NCI-H2107 (cell line): ENCODE data around the gene HS6ST2.

ENCODE experiments used
- DNase-seq: peaks from one replicate; lab custom pipeline; 2025; lab: John Stamatoyannopoulos, UW

HS6ST2 gene

DNA sequence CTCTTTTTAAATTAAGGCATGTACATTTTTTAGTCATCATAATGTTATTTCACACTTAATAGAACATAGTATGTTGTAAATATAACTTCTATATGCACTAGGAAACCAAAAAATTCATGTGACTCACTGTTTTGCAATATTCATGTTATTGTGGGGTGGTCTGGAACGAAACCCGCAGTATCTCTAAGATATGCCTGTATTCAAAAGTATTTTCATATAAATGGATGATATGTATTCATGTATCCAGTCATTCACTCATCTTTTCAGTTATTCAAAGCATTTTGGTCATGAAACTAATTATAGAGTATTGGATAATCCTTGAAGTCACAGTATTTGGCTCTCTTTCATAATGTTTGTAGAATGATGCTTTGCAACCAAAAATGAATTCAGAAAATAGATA lies 168.1 kb downstream of the HS6ST2 start:
- DNase-seq = no peak

DNA sequence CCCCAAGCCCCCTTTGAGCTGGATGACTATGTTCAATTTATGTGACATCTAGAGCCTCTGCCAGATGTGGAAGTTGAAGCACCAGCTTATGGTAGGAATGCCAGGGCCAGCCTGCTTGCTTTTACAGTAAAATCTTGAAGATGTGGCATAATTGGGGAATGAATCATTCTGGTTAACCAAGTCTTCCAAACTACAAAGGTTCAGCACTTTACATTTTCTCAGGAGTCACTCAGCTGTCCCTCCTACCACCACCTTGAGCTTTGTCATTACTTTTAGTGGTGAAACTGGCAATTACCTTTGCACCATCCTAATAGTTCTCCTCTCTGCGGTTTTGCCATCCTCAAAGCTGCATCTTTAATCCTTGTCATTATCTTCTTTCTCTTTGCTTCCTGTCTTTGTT lies 172.2 kb downstream of the HS6ST2 start:
- DNase-seq = no peak

DNA sequence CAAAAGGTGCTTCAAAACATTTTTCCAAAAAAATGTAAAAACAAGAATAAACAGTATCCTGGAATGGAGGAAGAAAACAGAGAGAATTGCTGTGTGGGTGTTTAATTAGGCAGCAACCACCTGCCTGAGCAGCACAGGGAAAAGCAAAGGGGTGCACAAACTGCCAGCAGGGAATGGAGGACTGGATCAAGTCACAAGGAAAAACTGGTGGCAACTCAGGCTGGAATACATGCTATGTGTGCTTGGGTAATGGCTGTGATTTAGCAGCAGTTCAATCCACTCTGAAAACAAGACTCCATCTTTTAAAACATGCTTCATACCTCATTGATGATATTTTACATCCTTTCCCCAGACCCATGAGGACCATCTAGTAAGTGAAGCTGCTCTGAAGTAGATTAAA lies 179.5 kb downstream of the HS6ST2 start:
- no peak for DNase-seq

DNA sequence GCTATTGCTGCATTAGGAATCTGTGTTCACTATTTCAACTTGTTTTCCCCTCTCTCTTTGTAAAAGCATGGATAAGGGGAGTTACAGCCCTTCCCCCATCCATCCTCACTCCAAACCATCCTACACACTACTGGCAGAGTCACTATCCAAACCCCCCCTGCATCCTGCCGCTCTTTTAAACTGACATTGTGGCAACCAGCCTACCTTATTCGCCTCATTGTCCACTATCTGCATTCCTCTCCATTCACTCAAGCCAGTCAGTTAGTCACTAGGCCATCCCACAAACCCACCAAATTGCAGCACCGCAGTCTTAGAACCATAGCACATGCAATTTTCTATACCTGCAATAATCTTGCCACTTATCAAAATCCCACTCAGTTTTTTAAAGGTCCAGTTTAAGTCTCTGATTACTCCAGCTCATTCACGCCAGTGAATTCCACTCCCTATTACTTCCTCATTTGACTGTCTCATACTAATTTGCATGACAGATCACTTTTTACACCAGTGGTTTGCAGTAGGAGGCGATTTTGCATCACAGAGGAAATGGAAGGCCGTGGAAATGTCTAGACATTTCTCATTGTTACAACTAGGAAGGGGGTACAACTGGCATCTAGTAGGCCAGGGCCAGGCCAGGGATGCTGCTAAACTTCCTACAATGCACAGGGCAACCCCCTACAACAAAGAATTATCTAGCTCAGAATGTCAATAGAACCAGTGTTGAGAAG lies 181.8 kb downstream of the HS6ST2 start:
- no peak for DNase-seq

DNA sequence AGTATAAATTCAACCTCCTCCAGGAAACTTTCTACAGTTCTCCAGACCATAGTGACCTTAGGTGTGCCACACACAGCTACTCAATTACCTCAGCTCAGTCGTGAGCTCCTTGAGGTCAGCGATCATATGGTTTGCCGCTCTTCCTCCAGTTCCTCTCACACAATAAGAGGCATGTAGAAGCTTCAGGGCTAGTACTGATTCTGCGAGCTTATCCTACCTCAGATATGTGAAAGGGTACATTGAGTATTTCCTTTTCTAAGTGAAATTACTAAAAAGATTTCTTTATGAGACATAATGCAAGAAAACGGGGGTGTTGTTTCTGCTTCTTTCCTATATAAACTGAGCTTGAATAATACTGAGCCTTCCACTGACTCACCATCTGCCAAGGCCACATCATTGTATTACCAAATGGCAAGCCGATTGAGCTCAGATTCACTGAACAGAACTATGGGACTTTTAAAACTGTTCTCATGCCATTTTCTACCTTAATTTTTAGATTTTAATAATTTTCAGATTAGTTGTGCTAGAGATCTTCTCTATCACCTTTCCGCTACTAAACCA lies 183.1 kb downstream of the HS6ST2 start:
- no peak for DNase-seq

DNA sequence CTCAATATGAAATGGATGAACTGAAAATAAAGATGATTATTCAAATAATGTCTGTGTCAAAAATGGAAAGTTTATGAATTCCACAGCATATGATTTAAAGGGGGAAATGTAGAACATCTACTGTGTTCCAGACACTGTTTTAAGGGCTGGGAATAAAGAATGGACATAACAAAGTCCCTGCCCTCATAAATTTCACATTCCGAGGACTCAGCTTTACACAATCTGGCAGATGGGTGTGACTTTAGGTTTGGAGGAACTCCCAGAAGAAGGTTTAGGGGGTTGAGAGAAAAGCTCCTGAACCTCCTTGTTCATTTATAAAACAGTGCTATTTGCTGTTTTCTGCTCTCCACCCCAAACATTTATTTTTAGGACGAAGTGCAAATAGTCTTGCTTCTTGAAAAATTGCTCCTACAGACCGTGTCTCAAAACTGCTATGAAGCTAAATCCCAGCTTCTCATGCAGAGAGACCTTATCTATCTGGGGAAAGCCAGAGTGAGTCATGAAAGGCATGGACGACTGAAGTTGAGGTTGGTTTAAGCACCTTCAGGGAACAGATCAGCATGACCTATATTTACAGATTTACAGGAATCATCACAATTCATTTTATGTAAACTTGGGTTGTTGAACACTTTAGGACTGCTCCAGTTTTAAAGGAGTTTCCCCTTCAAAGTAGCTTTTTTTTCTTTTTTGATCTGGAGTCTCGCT lies 184.3 kb downstream of the HS6ST2 start:
- no peak for DNase-seq

DNA sequence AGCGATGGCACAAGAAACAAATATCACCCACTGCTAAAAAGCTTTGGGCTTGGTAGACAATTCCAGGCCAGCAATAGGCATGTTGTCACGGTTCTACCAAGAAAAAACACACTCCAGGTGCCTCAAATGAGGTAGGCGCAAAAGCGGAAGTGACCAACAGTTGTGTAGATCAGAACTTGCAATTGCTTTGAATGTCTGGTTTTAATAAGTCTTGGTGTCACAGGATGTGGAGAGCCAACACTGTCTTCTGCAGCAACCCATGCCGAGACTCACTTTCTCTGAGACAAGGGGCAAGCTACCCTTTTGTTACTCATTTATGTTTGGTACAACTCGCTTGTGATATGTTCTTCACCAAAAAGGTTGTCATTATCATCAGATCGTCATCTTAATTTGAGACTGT lies 188.8 kb downstream of the HS6ST2 start:
- no peak for DNase-seq

DNA sequence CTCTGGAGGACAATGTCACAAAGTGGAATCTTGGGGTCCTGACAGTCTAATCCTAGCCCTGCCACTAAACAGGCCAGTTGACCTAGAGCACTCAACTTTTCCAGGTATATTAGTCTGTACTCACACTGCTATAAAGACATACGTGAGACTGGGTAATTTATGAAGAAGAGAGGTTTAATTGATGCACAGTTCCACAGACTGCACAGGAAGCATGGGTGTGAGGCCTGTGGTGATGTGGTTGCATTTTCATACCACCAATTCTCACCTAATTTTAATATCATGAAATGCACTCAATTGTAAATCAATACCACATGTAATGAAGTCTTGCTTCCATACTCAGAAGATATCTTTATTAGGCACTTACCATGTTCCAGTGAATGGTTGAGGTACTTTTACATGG lies 192.0 kb downstream of the HS6ST2 start:
- no peak for DNase-seq

DNA sequence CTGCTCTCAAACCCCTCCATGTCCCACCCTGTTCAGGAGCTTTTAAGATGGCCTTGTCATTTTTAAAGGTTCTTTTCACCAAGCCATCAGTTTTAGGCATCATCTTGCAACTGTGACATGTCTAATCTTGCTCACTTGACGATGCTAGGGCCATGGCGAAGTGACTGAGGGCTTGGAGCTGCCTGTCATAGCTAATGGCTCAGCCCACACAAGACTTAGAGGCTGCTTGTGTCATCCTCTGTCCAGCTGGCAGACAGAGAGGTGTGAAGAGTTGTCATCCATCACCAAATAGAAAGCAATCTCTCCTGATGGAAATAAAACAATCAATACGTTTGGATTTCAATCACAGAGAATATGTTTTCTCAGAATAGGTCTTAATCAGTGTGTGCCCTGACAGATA lies 194.9 kb downstream of the HS6ST2 start:
- no peak for DNase-seq

DNA sequence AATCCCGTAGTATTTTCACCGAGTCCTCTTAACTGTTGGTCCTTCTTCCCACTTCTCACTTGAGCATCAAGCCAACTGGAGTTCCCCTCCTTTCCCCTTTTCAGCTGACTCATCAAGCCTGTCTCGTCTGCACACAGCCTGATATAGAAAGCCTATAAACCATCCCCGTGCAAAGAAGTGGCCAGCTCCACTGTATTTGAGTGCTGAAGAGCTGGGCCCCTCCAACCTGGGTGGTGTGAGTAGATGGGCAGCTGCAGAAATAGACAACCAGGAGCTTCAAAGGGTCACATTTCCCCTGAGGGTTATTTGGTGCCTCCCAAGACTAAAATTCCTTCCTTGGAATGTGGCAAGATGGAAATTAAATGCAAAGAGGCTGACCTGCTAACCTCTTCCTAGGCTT lies 199.7 kb downstream of the HS6ST2 start:
- no peak for DNase-seq

DNA sequence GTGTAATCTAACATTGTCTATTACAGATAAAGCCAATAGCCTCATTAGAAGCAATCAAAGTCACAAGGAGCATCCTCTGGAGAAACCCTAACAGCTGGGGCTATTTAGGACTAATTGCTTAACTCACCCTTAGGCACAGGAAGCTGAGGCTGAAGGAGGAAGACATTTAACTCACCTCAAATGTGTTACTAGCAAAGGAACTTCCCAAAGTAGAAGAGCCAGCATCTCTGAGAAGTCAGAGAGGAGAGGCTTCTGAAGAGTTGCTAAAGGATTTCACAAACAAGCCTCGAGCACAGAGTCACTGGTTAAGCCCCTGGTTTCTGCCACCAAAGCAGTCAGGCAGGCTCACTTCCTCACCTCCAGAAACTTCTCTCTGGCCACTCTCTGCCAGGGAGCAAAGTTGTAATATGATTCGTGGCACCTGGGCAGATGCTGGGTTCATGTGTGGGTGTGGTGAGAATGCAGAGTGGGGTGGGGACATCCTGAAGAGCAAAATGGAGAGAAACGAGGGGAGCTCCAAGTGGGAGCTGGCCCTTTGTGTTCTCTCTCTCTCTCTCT lies 201.3 kb downstream of the HS6ST2 start:
- DNase-seq = no peak

DNA sequence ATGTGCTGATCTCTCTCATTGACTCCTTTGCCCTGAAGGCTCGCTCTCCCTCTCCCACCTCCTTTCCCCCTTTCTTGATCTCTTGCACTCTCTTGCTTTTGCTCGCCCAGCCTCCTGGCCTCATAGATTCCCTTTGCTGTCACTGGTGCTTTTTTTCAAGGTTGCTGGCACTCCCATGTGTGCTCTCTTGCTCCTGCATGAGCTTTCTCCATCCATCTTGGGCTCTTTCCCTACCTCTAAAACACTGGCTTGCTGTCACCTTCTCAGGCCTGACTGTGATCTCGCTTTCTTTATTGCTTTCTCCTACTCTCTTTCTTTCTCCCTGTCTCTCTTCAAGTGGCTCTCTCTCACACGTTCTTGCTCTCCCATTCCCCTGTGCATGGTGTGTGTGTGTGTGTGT lies 202.0 kb downstream of the HS6ST2 start:
- DNase-seq = no peak

DNA sequence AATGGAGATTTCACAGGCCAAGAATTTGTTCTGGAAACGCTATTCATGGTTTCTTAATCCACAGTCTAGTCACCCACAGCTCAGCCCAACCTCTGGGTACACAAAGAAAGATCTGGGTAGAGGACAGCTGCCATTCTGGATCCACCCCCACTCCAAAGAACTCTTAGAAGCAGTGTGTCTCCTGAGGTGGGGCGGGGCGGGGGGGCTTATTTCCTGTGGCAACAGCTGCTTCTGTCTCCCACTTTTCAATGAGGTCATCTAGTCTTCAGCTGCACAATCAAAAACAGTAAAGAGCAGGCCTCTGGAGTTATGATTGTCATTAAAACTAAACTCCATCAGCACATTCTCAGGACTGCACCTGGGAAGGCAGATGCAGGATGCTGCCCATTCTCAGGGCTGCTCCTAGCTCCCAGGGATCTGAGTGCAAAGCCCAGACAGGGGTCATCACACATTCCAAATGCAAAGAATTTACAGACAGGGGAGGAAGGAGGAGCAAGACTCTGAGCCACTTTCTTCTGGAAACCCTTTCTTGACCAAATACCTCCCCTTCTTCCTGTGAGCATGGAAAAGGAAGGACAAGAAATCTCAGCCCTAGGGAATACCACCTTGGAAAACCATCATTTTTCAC lies 207.3 kb downstream of the HS6ST2 start:
- no peak for DNase-seq

DNA sequence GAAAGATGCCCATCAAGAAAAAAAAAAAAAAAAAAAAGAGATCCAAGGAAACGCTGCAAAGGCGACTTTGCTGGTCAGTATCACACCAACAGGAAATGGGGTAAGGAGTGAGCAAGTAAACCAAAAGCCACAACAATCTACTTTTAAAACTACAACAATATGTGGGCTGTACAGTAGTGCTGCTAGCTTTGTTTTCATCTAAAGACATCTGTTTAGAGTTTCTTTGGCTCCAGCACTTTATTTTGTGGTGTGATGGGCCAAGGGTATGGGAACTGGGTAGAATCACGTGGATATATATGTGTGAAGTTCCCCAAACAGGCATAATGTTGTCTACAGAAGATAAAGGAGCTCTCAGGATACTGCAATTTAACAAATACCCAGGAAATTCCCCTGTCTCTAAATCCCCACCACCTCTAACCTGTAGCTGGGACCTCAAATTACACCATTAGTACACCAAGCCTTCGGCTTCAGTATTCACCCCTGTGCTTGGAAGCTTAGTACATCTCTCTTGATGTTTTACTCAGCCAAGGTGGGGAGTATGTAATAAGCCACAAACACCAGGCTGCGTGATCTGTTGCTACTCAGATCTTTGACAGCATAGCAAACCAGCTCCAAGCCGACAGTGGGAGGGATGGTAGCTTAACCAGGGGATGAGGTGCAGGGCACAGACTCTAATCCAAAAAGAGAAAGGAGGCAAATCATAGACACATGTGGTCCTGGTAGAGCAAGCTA lies 207.9 kb downstream of the HS6ST2 start:
- no peak for DNase-seq

DNA sequence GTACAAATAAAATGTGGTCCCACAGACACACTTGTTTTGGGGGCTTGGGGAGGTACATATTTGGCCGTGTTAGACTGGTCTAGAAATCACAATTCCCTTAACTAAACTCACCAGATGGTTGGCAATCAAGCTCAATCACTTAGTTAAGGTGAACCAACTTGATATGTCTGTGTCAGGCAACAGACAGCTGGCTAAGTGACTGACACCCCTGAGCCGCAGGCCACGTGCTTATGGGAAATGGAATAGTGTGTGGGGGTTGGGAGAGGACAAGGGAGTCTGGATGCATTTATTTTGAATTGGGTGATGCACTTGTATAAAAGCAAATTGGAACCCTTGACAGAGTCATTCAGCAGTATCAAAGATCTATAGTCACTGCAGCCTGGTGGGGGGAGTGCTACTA lies 209.0 kb downstream of the HS6ST2 start:
- no peak for DNase-seq

DNA sequence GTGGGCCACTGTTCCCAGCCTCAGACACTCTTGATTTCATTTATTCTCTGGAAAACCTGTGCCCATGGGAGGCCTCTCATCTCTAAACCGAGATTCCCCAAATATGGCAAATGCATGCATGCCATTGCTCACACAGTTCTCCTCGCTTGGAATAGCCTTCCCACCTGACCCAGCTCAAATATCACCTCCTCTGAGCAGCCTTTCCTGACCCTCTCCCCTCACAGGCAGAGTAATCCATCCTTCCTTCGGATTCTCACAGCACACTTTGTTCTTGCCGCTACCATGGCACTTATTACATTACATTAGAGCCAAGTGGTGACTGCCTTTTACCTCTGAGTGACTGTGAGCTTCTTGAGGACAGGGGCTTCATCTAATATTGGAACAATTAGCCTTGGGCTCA lies 209.5 kb downstream of the HS6ST2 start:
- no peak for DNase-seq

DNA sequence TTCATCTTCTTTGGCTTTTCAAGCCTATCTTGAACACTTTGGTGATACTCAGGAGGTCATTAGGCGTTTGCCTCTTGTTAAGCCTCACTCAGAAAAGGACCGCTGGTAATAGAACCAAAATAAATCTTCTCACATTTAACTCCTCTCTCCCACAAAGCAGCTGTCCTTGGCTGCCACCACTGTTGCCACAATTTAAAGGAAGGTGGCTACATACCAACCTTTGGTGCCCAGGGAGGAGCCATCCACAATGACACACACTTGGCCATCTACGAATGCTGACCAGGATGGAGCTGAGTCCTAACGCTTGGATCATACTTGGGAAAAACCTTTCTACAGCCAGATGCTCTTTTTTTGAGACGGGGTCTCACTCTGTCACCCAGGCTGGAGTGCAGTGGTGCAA lies 210.2 kb downstream of the HS6ST2 start:
- DNase-seq = no peak

DNA sequence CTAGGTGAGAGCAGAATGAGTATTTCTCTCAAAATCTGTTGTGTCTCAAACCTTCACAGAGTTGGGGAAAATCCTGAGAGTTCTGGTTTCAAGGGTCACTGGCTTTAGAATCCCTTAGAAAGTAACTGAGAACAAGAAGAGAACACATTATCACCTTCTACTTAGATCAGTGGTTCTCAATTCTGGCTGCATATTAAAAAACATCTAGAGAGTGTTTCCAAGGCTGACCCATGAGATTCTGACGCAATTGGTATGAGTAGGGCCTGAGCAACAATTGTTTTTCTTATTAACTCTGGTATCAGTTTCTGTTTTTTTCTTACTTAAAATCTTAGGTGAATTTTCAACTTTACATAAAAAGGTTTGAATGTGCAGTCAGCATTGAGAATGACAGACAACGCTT lies 212.8 kb downstream of the HS6ST2 start:
- DNase-seq = no peak

DNA sequence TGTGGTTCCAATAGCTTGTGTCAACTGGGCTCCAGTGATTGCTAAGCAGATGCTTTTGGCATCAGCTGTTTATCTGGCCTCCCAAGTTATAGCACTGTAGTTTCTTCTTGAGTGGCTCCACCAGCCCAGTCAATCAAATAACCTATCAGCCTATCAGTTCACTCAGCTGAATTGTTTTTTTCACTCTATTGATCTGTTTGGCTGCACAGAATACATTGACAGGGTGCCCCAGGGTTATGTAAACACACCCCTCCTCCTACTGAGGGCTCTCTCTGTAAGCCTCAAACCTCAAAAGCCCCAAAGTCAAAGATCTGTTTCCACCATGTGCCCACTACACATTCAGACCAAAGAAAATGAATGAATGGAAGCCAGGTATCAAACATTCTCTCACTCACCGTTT lies 214.0 kb downstream of the HS6ST2 start:
- DNase-seq = no peak

DNA sequence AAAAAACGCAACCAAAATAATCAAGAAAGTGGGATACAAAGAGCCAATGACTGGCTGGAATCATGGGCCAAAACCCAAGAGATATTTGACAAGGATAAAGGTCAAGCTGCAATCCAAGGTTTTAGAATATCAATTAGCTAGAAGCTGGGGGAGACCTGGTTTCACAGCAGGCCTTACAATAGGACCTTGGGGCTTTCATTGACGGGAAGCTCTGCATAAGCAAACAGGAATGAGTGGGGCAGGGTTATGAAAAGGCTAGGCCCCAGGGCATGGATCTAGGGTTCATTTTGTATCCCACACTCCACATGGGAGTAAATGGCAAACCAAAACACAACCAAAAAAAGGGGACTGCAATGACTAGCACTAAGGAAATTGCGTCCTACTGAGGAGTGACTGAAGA lies 215.3 kb downstream of the HS6ST2 start:
- DNase-seq = no peak

DNA sequence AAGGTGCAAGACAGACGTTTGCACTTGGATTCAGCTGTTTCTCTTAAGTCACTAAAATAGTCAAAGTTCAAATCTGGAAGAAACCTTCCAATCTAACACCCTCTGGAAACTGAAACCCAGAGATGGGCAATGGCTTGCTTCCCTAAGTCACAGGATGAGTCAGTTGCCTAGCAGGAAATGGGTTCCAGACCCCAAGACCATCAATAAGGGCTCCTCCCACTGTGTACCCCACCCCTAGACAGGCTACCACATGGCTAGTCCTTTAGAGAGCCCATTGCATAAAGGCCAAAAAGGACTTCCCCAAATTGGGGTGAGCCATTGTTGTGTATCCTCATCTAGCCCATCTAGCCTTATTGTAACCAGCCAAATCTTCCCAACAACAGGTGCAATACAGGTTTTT lies 216.2 kb downstream of the HS6ST2 start:
- DNase-seq = no peak

DNA sequence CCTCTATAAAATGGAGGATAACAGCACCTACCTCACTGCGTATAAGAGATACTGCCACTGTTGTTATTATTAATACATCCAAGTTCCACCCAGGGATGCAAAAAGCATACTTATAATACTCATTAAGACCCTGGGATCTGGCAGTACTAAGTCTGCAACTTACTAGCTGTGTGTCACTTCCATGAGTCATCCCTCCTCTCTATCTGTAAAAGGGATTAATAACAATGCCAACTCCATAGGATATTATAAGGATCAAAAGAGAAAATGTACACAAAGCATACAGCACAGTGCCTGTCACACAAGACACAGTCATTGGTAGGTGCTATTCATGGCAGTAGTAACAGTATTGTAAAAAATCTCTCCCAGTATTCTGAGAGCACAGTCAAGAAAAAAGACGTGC lies 216.7 kb downstream of the HS6ST2 start:
- no peak for DNase-seq
